ENCODE data around the gene PGR. TPM values are rescaled to one million over a fixed set of nuclear protein-coding genes. Genes with fewer than 3 reads are reported as not detected.

PGR gene
- total RNA-seq: 1 to 10 TPM; 6.0 to 7.6 TPM
- long read RNA-seq, donor 1, full-length matches to known transcripts: 2 of 4 reads
- long read RNA-seq, donor 1, partial matches to known transcripts: 1 of 4 reads
- long read RNA-seq, donor 1, other reads (novel, unspliced or antisense): 1 of 4 reads
- long read RNA-seq, donor 2, partial matches to known transcripts: 1 of 2 reads
- long read RNA-seq, donor 2, other reads (novel, unspliced or antisense): 1 of 2 reads

- peak; percentile 76 for DNase-seq (ENCODE audit: low spot score)
- intact Hi-C loops (cut with DNase I): no loop called here
Observed at GRCh38 chr11:101129203-101129943, at the start of gene PGR. Gene PGR, minus strand, starts transcription at chr11:101129813. Its CDS starts 743 bp downstream, at chr11:101129070.

DNA sequence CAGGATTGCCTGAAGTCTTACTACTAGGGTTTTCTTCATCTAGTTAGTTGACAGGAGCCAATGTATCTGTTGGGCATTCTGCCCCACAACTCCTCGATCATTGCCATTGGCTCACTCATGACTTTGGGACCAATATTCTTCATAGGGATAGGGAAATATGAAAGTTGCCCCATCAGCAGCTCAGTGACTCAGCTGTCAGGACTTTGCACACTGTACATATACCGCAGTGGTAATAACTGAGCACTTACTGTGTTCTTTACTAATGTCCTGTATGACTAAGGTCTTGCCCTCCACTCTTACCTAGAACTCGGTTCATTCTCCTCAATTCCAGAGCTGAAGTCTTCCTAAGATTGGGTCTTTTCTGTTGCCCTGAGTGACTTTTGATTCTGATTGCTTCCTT lies 46.8 kb upstream of the PGR start:
- DNase-seq (ENCODE audit: low spot score): no peak
- intact Hi-C loops (cut with DNase I): no loop called here

DNA sequence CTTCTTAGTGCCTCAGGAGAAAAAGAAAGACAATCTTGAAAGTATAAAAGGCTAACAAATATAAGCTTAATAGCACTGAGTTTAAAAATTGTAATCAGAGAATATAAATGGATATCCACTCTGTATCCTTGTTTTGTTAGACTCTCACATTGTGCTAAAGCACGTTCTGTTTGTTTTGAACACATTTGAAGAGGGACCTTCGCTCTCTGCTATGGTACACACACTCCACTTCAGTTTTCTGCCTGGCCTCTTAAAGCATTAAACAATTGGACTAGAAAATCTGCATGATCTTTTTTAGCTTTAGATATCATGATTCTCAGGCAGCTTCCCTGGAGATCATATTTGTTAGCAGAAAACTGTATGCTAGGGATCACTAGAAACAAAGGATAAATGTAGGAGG lies 40.3 kb upstream of the PGR start:
- intact Hi-C loops (cut with DNase I): no loop called here
- DNase-seq (ENCODE audit: low spot score): no peak

DNA sequence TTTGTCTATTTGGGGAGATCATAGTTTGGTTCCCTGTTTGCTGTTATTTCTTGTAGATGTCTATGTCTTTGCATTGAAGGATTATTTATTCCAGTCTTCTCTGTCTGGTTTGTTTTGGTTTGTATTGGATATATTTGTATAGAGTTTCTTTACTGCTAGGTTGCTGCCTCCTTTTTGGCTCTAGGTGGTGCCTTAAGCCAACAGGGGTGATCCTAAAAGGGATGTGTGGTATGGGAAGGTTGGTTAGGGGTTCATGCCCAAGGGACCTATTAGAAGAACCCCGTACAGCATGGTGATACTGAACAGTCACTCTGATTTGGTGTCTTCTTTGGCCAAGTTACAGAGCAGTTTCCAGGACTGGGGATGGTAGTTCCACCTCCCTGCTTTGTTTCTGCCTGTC lies 36.4 kb upstream of the PGR start:
- DNase-seq (ENCODE audit: low spot score): no peak
- intact Hi-C loops (cut with DNase I): no loop called here

DNA sequence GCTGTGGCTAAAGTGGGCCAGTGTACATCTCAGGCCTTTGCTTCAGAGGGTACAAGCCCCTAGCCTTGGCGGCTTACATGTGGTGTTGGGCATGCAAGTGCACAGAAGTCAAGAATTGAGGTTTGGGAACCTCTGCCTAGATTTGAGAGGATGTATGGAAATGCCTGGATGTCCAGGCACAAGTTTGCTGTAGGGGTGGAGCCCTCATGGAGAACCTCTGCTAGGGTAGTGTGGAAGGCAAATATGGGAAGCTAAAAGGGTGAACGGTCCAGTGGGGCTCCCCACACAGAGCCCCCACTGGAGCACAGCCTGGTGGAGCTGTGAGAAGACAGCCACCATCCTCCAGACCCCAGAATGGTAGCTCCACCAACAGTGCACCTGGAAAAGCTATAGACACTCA lies 28.5 kb upstream of the PGR start:
- DNase-seq (ENCODE audit: low spot score): no peak
- intact Hi-C loops (cut with DNase I): no loop called here

GRCh38 chr11:101138245-101138930 lies 8.8 kb upstream of the PGR start:
- DNase-seq (ENCODE audit: low spot score): no peak
- intact Hi-C loops (cut with DNase I): no loop called here

- intact Hi-C loops (cut with DNase I): no loop called here
- DNase-seq (ENCODE audit: low spot score): no peak
Observed at GRCh38 chr11:101133190-101133589, 3.6 kb upstream of the PGR start.

DNA sequence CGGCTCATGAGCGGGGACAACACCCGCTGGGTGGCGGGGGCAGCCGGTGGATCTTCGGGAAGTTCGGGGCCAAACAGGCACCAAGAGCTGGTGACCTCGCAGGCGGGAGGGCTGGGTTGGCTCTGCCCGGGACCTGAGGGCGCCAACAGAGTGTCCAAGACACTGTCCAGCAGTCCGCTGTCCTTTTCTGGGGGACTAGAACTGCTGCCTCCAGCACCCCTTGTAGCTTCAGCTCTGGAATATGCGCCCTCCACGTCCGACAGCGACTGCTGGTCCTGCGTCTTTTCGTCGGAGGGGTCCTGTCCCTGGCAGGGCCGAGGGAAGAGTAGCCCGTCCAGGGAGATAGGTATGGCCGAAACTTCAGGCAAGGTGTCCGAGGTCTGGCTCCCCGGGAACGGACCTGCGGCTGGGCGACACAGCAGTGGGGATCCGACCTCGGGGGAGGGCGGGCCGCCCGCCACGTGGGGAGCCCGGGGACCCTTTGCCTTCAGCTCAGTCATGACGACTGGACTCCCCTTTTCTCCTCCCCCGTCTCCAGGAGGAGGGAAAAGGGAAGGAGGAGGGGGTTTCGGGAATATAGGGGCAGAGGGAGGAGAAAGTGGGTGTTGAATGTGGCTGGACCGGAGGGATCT lies 926 bp downstream of the PGR start:
- peak; percentile 67 for DNase-seq (ENCODE audit: low spot score)
- intact Hi-C loops (cut with DNase I): no loop called here

GRCh38 chr11:101127699-101128570 lies 1.7 kb downstream of the PGR start:
- peak; percentile 82 for DNase-seq (ENCODE audit: low spot score)
- intact Hi-C loops (cut with DNase I): no loop called here

GRCh38 chr11:101127197-101127698 lies 2.4 kb downstream of the PGR start:
- intact Hi-C loops (cut with DNase I): no loop called here
- peak; percentile 76 for DNase-seq (ENCODE audit: low spot score)

GRCh38 chr11:101126551-101127196 lies 2.9 kb downstream of the PGR start:
- peak; percentile 79 for DNase-seq (ENCODE audit: low spot score)
- intact Hi-C loops (cut with DNase I): no loop called here

DNA sequence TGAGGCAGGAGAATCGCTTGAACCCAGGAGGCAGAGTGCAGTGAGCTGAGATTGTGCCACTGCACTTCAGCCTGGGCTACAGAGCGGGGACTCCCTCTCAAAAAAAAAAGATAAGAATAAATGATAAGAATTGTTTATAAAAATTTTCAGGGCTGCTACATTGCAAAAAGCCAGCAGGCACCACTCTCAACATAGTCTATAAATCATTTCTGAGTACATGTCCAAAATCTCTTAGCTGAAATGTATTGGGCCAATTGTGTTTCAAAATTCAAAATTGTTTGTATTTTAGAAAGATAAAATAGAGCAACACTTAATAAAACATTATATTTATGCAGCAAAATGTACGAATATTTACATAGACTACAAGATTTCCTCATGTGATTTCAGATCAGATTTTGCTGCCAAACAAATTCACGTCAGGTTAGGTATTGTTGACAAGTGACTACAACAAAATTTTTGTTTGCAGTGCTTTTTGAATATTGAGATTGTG lies 13.9 kb downstream of the PGR start:
- intact Hi-C loops (cut with DNase I): no loop called here
- DNase-seq (ENCODE audit: low spot score): no peak

- intact Hi-C loops (cut with DNase I): no loop called here
Observed at GRCh38 chr11:101113540-101113939, 16.1 kb downstream of the PGR start.

DNA sequence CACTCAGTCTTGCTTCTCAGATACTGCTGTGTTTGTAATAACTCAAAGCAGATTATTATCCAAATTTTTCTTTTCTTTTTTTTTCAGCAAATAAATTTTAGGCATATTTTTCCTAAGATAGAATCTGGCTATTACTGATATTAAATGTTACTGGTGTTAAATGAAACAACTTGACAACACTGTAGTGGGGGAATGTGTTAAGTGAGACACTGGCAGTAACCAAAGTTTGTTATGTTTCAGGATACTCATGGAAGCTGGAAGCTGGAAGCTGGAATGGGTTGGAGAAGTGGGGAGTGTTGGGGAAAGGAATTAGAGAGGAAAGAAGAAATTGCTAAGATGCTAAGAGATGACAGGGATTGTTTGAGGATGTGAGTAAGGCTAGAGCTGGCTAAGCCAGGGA lies 24.9 kb downstream of the PGR start:
- no peak for DNase-seq (ENCODE audit: low spot score)

More at GRCh38 chr11:101113540-101113939, 16.1 kb downstream of the PGR start:
- DNase-seq (ENCODE audit: low spot score): no peak

DNA sequence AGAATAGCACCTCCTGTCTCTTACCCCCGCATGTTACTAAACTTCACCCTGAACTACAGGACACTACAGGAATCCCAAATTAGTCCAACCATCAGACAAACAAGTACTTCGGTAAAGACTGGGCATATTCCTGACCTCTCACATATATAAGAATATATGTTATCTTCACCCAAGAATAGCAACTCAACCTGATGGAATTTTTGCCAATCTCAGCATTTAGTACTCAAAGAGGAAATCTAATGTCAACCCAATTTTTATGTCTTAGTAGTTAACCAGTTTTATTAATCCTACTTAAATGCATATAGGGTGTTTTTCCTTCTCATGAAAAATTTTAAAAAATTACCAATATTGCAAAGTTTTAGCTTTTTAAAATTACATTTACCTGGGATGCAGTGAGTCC lies 26.2 kb downstream of the PGR start:
- no peak for DNase-seq (ENCODE audit: low spot score)
- intact Hi-C loops (cut with DNase I): no loop called here

More for the DNA sequence above, 24.9 kb downstream of the PGR start:
- intact Hi-C loops (cut with DNase I): no loop called here

- DNase-seq (ENCODE audit: low spot score): no peak
- intact Hi-C loops (cut with DNase I): no loop called here
Observed at GRCh38 chr11:101100601-101101000, 29.0 kb downstream of the PGR start.

DNA sequence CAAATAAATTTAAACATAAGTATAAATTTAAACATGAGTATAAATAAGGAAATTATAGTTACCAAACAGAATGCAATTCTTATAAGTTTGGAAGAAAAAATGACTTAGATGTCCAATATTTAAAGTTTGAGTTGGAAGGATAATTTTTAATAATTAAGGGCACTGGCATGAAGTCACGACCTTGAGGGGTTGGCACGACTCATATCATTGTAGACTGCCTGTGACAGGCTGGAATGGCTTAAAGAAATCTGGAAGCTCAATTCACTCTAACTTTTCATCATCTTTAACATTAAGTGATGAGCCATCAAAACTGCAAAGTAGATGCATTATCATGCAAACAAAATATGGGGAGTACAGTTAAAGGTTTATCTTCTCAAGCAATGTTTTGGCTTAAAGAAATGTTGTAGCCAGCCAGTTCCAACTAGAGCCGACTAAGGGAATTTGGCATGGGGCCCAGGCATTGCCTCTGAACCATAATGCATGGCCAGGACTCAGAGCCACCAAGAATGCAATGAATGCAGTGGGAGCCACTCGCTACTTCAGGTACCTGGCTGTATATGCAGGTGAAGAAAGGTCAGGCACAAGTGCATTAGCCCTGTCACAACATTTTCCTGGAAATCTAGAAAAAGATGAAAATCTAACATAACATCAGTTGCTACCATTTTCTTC lies 33.4 kb downstream of the PGR start:
- intact Hi-C loops (cut with DNase I): no loop called here
- no peak for DNase-seq (ENCODE audit: low spot score)

DNA sequence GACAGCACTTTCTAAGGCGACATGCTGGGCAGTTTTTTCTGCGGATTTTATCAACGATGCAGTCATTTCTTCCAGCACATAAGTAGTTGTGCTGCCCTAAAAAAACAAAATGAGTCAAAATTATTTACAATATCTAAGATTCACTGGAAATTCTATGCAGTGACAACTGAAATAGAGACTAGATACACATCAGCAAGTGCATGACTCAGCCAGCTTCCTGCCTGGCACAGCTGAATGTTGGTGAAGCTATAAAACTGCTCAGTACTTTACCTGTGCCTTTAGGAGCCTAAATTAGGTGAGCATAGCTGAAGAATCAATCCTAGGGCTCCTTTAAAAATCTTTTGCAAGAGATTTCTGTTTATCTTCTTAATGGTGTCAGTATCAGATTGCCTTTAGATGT lies 37.8 kb downstream of the PGR start:
- intact Hi-C loops (cut with DNase I): no loop called here
- DNase-seq (ENCODE audit: low spot score): no peak

Data from posterior vena cava (tissue), 2 donors.